ENCODE results near the gene ALOX12.
"Not testable (repeated sequence)": the region's sequence is repeated elsewhere in the genome, so short reads cannot be mapped to it uniquely, and the experiment has no call there.

- TF ChIP-seq CTCF (conservative IDR thresholded peaks at IDR 0.05; ENCODE audit: low read depth, low read length); EZH2 (IDR thresholded peaks at IDR 0.05; ENCODE audit: low read length, unreplicated experiment); EZH2phosphoT487 (IDR thresholded peaks at IDR 0.05; ENCODE audit: borderline replicate concordance, low read length): not testable (repeated sequence)
Observed at GRCh38 chr17:7050583-7050982, 54.7 kb downstream of the ALOX12 start.
